GM10248 (cell line): Measurements from ENCODE around the gene DSCAML1.

Experiments used
- CTCF ChIA-PET: fragments of 300-600 bp; sonication (Branson Sonifier 250); formaldehyde crosslinking; extraction: SDS; loops from one replicate; lab custom pipeline; 2021; ENCODE audit warnings: antibody characterized with exemption; lab: Yijun Ruan, JAX
- POLR2A ChIA-PET: fragments of 350-650 bp; sonication (Branson Sonifier 250); formaldehyde crosslinking; extraction: SDS; loops from one replicate; lab custom pipeline; 2020; ENCODE audit warnings: antibody characterized with exemption; lab: Yijun Ruan, JAX
- DNase-seq: peaks from one replicate; pipeline ENCODE4 v3.0.0; 2012; ENCODE audit errors: extremely low spot score
- TF ChIP-seq, protein P1 (sequence below): IDR thresholded peaks from 2 replicates; pipeline ENCODE4 v1.5.1; 2012; ENCODE audit warnings: mild to moderate bottlenecking, low read depth; ENCODE audit errors: extremely low read depth, missing control alignments, control extremely low read depth

Gene DSCAML1

DNA sequence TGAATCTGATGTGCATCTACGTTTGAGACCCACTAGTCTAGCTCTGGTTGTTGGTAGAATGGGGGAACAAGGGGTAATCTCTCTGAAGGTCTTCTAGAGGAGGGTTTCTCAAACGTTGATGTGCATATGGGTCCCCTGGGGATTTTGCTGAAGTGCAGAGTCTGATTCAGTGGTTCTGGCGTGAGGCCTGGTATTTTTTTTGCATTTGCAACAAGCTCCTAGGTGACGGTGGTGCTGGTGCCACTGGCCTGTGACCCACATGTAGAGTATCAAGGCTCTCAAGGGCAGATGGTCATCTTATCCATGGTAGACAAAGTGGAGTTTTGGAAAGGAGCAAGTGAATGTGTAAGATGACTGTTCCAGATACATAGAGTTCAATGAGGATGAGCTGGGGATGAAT lies 372.2 kb downstream of the DSCAML1 start:
- ChIA-PET CTCF (interaction anchor here (1.0 to 6.1 kb wide), 16 partner anchors 11 to 522 kb away, joined by 3 to 89 read pairs (median 14); no protein-coding TSS in a partner anchor), POLR2A (interaction anchor here (0.6 kb wide), 2 partner anchors 9 to 177 kb away, joined by 3 to 5 read pairs; no protein-coding TSS in a partner anchor)
- TF ChIP-seq, protein P1, sequence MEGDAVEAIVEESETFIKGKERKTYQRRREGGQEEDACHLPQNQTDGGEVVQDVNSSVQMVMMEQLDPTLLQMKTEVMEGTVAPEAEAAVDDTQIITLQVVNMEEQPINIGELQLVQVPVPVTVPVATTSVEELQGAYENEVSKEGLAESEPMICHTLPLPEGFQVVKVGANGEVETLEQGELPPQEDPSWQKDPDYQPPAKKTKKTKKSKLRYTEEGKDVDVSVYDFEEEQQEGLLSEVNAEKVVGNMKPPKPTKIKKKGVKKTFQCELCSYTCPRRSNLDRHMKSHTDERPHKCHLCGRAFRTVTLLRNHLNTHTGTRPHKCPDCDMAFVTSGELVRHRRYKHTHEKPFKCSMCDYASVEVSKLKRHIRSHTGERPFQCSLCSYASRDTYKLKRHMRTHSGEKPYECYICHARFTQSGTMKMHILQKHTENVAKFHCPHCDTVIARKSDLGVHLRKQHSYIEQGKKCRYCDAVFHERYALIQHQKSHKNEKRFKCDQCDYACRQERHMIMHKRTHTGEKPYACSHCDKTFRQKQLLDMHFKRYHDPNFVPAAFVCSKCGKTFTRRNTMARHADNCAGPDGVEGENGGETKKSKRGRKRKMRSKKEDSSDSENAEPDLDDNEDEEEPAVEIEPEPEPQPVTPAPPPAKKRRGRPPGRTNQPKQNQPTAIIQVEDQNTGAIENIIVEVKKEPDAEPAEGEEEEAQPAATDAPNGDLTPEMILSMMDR: no peak
- no peak for DNase-seq

DNA sequence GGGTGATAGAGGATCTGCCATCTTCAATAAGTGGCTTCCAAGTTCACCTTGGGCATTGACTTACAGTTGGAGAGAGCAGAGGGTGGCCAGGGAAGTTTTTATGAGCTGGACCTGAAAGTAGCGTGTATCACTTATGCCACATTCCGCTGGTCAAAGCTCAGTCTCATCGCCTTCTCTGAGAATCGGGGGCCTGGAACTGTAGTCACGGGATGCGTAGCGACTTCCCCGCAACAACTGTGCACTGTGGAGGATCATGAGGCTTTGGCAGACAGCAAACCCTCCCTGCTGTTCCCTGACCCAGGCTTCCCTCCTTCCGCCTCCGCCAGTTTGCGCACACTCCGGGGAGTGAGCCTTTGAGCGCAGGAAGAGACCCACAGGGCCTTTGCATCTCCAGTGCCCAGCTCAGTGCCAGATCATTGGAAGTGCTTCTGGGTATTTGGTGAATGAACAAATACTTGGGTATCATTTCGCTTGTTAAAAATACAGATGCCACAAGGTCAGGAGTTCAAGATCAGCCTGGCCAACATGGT lies 373.9 kb downstream of the DSCAML1 start:
- ChIA-PET POLR2A (no interaction called here), CTCF (interaction anchor here (0.9 to 6.1 kb wide), 4 partner anchors 10 to 384 kb away, joined by 3 to 89 read pairs (median 4); no protein-coding TSS in a partner anchor)
- TF ChIP-seq, protein P1: no peak
- DNase-seq: no peak

DNA sequence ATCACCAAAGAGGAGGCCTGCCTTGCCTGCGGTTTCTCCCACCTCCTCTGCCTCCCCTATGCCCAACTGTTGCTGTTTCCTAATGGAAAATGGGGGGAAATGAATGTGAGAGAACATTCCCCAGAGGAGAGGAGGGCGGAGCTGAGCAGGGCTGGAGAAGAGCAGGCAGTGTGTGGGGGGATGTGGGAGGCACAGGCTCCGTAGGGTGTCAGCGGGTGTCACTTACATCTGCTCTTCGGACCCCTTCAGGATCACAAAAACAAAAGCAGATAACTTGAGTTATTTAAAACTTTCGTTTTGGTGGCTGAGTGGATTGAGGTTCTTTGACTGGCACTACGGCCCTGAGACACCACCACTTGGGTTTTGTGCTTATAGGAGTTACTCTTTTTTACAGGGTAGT lies 375.5 kb downstream of the DSCAML1 start:
- CTCF ChIA-PET: no interaction called here
- DNase-seq: no peak
- POLR2A ChIA-PET: no interaction called here
- TF ChIP-seq, protein P1: no peak

DNA sequence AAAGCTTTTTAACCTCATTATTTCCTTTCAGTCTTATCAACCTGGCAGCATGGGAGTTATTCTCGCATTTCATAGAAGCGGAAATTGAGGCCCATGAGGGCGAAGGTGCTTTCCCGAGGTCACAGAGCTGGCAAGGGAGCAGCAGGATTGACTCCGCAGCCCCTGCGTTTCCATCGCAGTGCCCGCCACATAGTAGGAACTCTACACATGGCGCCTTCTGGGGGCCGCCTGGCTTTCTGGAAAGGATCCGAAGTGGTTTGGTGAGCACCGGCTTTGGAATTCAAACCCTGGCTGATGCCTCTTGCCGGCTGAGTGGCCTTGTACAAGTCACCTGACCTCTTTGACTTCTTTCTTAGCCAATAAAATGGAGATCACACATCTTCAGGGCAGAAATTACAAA lies 376.0 kb downstream of the DSCAML1 start:
- POLR2A ChIA-PET: no interaction called here
- CTCF ChIA-PET: interaction anchor here (1.2 to 1.6 kb wide), 2 partner anchors 60 to 526 kb away, joined by 3 to 5 read pairs; no protein-coding TSS in a partner anchor
- no peak for DNase-seq
- TF ChIP-seq, protein P1: no peak

DNA sequence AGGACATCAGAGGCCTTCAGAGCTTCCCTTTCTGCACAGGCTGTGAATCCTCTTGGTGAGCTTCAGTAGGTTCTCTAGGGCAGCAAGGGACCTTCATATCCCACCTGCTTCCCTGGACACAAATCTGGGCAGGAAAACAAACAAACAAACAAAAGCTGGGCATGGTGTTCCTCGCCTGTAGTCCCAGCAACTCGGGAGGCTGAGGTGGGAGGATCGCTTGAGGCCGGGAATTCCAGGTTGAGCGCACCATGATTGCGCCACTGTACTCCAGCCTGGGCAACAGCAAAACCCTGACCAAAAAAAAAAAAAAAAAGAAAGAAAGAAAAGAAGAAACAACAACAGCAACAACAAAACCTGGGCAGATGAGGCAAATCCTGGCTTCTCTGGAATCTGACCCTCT lies 376.4 kb downstream of the DSCAML1 start:
- TF ChIP-seq, protein P1: no peak
- ChIA-PET CTCF (interaction anchor here (1.2 to 1.6 kb wide), 3 partner anchors 9 to 526 kb away, joined by 3 to 5 read pairs (median 3); no protein-coding TSS in a partner anchor), POLR2A (no interaction called here)
- no peak for DNase-seq

DNA sequence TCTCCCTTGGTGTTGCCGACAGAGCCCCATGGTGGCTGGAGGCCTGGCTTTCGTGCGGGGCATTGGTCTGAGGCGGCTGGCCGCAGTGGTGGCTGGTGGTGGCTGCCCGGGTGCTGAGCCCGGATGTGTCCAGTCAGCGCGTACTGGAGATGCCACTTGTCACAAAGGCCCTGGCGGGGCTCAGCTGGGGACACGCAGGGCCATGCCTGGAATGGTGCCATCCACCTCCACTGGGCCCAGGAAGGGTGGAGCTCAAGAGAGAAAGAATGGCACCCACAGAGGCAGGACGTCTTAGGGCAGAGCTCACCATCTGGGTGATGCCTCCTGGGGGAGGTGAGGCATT lies 376.9 kb downstream of the DSCAML1 start:
- ChIA-PET CTCF (interaction anchor here (1.1 to 1.6 kb wide), 4 partner anchors 9 to 527 kb away, joined by 3 to 5 read pairs (median 3); no protein-coding TSS in a partner anchor), POLR2A (no interaction called here)
- TF ChIP-seq, protein P1: no peak
- DNase-seq: no peak
